Stimulated activated CD8-positive, alpha-beta memory T cell treated with anti-CD3 and anti-CD28 coated beads, Interleukin-15, amount 100 ng/mL, for 48 hours (primary cell): Measurements from ENCODE around the gene REPIN1.

ENCODE experiments used
- DNase-seq, 2 donors: peaks; one replicate each; pipeline ENCODE4 v3.0.0-alpha.2; 2020; ENCODE audit warnings: low read depth in 2 of 2

Gene REPIN1

GRCh38 chr7:150396426-150396825 lies 27.8 kb downstream of the REPIN1 start:
- DNase-seq, result no peak

- DNase-seq, result no peak
These were observed 28.2 kb downstream of the REPIN1 start for GRCh38 chr7:150396851-150397260.

GRCh38 chr7:150397346-150398107 lies 28.9 kb downstream of the REPIN1 start:
- no peak for DNase-seq

GRCh38 chr7:150398108-150398964 lies 29.7 kb downstream of the REPIN1 start:
- no peak for DNase-seq

GRCh38 chr7:150398965-150399320 lies 30.3 kb downstream of the REPIN1 start:
- no peak for DNase-seq

GRCh38 chr7:150399421-150400007 lies 30.9 kb downstream of the REPIN1 start:
- DNase-seq, result no peak

- no peak for DNase-seq
These were observed 31.6 kb downstream of the REPIN1 start for GRCh38 chr7:150400008-150400787.

- DNase-seq, result no peak
These were observed 32.3 kb downstream of the REPIN1 start for GRCh38 chr7:150400788-150401423.

- DNase-seq, result no peak
These were observed 32.8 kb downstream of the REPIN1 start for GRCh38 chr7:150401424-150401790.

GRCh38 chr7:150401861-150402631 lies 33.4 kb downstream of the REPIN1 start:
- DNase-seq, result no peak

GRCh38 chr7:150402671-150403321 lies 34.2 kb downstream of the REPIN1 start:
- no peak for DNase-seq

- DNase-seq, result no peak
These were observed 35.0 kb downstream of the REPIN1 start for GRCh38 chr7:150403376-150404171.

- DNase-seq, result no peak
These were observed 35.7 kb downstream of the REPIN1 start for GRCh38 chr7:150404172-150404804.

- DNase-seq, result peak; percentile 73 to 74
These were observed 36.4 kb downstream of the REPIN1 start for GRCh38 chr7:150404805-150405583.

GRCh38 chr7:150405584-150406311 lies 37.1 kb downstream of the REPIN1 start:
- peak; percentile 17 to 28 for DNase-seq

- no peak for DNase-seq
These were observed 37.6 kb downstream of the REPIN1 start for GRCh38 chr7:150406312-150406566.

GRCh38 chr7:150406567-150407421 lies 38.2 kb downstream of the REPIN1 start:
- no peak for DNase-seq
